K562 (cell line): ENCODE measurements around the gene LARP4B. TPM values are rescaled to one million over a fixed set of nuclear protein-coding genes. Genes with fewer than 3 reads are reported as not detected.

ENCODE experiments used
- ARID4B ChIP-seq: sonication (generic); formaldehyde crosslinking; IDR thresholded peaks from 2 replicates; pipeline ENCODE4 v1.8.0; 2022; ENCODE audit warnings: mild to moderate bottlenecking, missing genetic modification reagents
- ATF1 ChIP-seq, 2 experiments: fragments of 450-650 bp in 1 of 2; IDR thresholded peaks; 2 replicates each; pipeline ENCODE4 v1.6.1; 2016; ENCODE audit warnings: missing compliant biosample characterization in 1 of 2, missing genetic modification characterization in 1 of 2
- CTCFL ChIP-seq: IDR thresholded peaks from 2 replicates; pipeline ENCODE4 v1.6.1; 2011; ENCODE audit warnings: borderline replicate concordance, low read depth, mild to moderate bottlenecking, moderate library complexity, low read length; ENCODE audit not compliant: insufficient read depth, poor library complexity, severe bottlenecking
- MAX ChIP-seq: sonication (generic); formaldehyde crosslinking; IDR thresholded peaks from 2 replicates; pipeline ENCODE4 v1.9.0; 2022; ENCODE audit warnings: mild to moderate bottlenecking, missing genetic modification reagents
- NFE2 ChIP-seq: IDR thresholded peaks from 2 replicates; pipeline ENCODE4 v1.6.1; 2014; ENCODE audit warnings: antibody characterized with exemption, low read depth
- PHB ChIP-seq: fragments of 250-450 bp; sonication (Bioruptor Pico); IDR thresholded peaks from 2 replicates; pipeline ENCODE4 v1.5.0; 2021
- SMC3 ChIP-seq: conservative IDR thresholded peaks from 2 replicates; pipeline ENCODE4 v1.6.1; 2011; ENCODE audit warnings: low read depth, low read length, improper control_type of control experiment; ENCODE audit not compliant: insufficient read depth
- YY1 ChIP-seq, 3 experiments: IDR thresholded peaks; 2 replicates each; pipeline ENCODE4 v1.6.1; 2011; ENCODE audit warnings: low read length in 2 of 3, mild to moderate bottlenecking in 2 of 3, moderate library complexity in 2 of 3, borderline replicate concordance in 1 of 3, control low read depth in 1 of 3, low read depth in 1 of 3; ENCODE audit not compliant: insufficient read depth in 3 of 3, insufficient replicate concordance in 2 of 3, control insufficient read depth in 1 of 3, insufficient read length in 1 of 3; ENCODE audit errors: extremely low read depth in 1 of 3
- ZEB2 ChIP-seq: fragments of 450-650 bp; IDR thresholded peaks from 2 replicates; pipeline ENCODE4 v1.6.1; 2016
- ZNF282 ChIP-seq: sonication (generic); formaldehyde crosslinking; IDR thresholded peaks from 2 replicates; pipeline ENCODE4 v1.8.1; 2023; ENCODE audit warnings: missing genetic modification reagents
- polyA plus RNA-seq, 8 experiments: library from polyadenylated mRNA; depleted of rRNA in 4 of 8; stranded (reverse) in 5 of 8; unstranded in 3 of 8; fragments of >200 nt; fragmentation: Nextera tagmentation in 2 of 8; fragmentation: Illumina TruSeq in 1 of 8; extraction: Ambion mirVana in 2 of 8; extraction: Trizol in 1 of 8; gene quantifications; 2 replicates each; pipeline versions ENCODE4 v1.2.1 to v1.2.3, GENCODE V29; 2011 to 2014; ENCODE audit warnings: inconsistent platforms in 1 of 8, missing spikeins in 1 of 8
- total RNA-seq, 7 experiments: library from RNA; depleted of rRNA in 6 of 7; stranded (reverse); fragments of >200 nt in 6 of 7; fragmentation: Illumina TruSeq in 2 of 7; extraction: Trizol in 2 of 7; gene quantifications; 2 replicates each; pipeline versions ENCODE4 v1.2.1 to v1.2.3, GENCODE V29; 2011 to 2021; ENCODE audit warnings: low replicate concordance in 1 of 7
- TF ChIP-seq, protein P1 (sequence below): fragments of 450-650 bp; conservative IDR thresholded peaks from 2 replicates; pipeline ENCODE4 v1.6.1; 2016; ENCODE audit warnings: missing genetic modification characterization, low read depth, mild to moderate bottlenecking, control low read depth, missing compliant biosample characterization
- TF ChIP-seq, protein P2 (sequence below): sonication (generic); formaldehyde crosslinking; IDR thresholded peaks from 2 replicates; pipeline ENCODE4 v1.8.1; 2023; ENCODE audit warnings: mild to moderate bottlenecking, missing genetic modification reagents

The LARP4B gene
- total and polyA plus RNA-seq, 9 of the 15 experiments (the other 6 are each of a cell fraction or from before 2014, with no cell fraction given) = 11.8 to 130 (median 42.6) TPM

DNA sequence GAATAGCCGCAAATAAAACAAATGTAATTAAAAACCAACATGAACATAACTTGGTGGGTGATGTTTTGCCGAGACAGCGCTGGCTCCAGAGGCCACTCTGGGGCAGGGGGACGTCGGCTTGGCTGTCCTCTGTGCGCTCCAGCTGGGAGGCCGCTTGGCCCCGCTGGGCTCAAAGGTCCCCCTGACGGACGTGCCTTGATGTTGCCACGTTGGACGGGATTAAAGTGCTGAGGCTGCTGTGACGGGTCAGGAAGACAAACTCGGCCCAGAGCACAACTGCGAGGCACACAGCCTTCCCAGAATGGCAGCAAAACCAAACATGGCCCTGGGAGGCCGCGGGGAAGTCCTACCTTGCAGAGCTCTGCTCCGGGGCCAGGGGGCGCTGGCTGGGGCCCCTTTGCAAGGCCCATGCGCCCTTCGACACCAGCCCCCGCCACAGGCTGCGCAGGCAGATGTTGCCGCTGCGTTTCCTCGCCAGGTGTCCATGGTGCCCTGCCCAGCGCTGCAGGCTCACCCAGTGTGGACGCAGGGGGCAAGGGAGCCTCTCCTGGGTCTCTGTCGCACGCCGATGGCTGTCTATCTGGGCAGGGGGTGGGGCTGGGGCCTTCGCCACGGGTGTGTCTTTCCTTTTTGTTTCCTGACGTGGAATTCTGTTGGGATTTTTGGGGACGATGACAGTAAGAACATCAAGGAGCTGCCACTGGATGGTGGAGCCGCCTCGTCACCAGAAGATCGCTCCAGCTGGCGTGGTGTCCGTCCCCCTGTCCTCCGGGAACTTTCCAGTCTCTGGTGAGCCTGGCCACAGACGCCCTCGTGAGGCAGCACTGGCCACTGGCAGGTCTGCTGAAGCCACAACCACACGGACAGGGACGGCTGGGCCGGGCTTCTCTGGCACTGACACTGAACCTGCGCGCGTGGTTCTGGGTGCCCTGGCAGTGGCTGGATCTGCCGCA is 142.4 kb downstream of the LARP4B start (continued):
- TF ChIP-seq, protein P1, sequence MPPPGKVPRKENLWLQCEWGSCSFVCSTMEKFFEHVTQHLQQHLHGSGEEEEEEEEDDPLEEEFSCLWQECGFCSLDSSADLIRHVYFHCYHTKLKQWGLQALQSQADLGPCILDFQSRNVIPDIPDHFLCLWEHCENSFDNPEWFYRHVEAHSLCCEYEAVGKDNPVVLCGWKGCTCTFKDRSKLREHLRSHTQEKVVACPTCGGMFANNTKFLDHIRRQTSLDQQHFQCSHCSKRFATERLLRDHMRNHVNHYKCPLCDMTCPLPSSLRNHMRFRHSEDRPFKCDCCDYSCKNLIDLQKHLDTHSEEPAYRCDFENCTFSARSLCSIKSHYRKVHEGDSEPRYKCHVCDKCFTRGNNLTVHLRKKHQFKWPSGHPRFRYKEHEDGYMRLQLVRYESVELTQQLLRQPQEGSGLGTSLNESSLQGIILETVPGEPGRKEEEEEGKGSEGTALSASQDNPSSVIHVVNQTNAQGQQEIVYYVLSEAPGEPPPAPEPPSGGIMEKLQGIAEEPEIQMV (tag) = no peak
- TF ChIP-seq, protein P2, sequence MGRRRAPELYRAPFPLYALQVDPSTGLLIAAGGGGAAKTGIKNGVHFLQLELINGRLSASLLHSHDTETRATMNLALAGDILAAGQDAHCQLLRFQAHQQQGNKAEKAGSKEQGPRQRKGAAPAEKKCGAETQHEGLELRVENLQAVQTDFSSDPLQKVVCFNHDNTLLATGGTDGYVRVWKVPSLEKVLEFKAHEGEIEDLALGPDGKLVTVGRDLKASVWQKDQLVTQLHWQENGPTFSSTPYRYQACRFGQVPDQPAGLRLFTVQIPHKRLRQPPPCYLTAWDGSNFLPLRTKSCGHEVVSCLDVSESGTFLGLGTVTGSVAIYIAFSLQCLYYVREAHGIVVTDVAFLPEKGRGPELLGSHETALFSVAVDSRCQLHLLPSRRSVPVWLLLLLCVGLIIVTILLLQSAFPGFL (CRISPR knock-in tag) = peak; percentile 27; the same call in 1 of the 2 replicates
- 0 out of 2 replicates have a peak, but pooled peaks have one; percentile 18 for TF ChIP-seq ZEB2
- TF ChIP-seq YY1 (IDR thresholded peaks at IDR 0.05; ENCODE audit: borderline replicate concordance in 1 of 3, control insufficient read depth in 1 of 3, extremely low read depth in 1 of 3, insufficient read depth in 3 of 3, insufficient read length in 1 of 3, insufficient replicate concordance in 2 of 3, low read depth in 1 of 3, low read length in 2 of 3) = peak in 1 of 3 experiments; percentile 60
- TF ChIP-seq CTCFL = peak; percentile 47
- no peak for TF ChIP-seq NFE2
- TF ChIP-seq ZNF282 = no peak
- TF ChIP-seq PHB = no peak
- TF ChIP-seq ATF1 (CRISPR knock-in tag; IDR thresholded peaks at IDR 0.05) = no peak
- TF ChIP-seq ATF1 (tag; IDR thresholded peaks at IDR 0.05) = peak; percentile 65
- TF ChIP-seq SMC3 = peak; percentile 55
- peak; percentile 60; the same call in 1 of the 2 replicates for TF ChIP-seq ARID4B (CRISPR knock-in tag)
- peak; percentile 76; the same call in 1 of the 2 replicates for TF ChIP-seq MAX (CRISPR knock-in tag)
